T-cell (primary cell): ENCODE results near the gene SLC12A8. TPM values are rescaled to one million over a fixed set of nuclear protein-coding genes. Genes with fewer than 3 reads are reported as not detected.

Experiments
- ATAC-seq, 4 experiments: fragments of 200-7000 bp in 3 of 4; fragments of 150-1000 bp in 1 of 4; cut with Tn5 transposase; replicated peaks in 1 of 4; 1 replicate in 3 of 4; 2 replicates in 1 of 4; pipeline ENCODE4 v1.10.0; 2021; ENCODE audit warnings: moderate library complexity in 3 of 4, mild to moderate bottlenecking in 2 of 4, moderate number of reproducible peaks in 1 of 4
- CTCF ChIA-PET, 2 donors: fragments of 300-600 bp; sonication (Branson Sonifier 250); formaldehyde crosslinking; loops; one replicate each; lab custom pipeline; 2022; ENCODE audit warnings: antibody characterized with exemption in 2 of 2; lab: Charles Lee
- POLR2A ChIA-PET, 2 donors: fragments of 300-600 bp; sonication (Branson Sonifier 250); formaldehyde crosslinking; loops; one replicate each; lab custom pipeline; 2022; ENCODE audit warnings: antibody characterized with exemption in 2 of 2; lab: Charles Lee
- DNase-seq, 35 experiments: peaks; one replicate each; pipeline versions ENCODE4 v3.0.0 to v3.0.0-alpha.2; 2013 to 2023
- H3K27ac ChIP-seq: one replicate; pipeline ENCODE4 v1.5.1; 2013; ENCODE audit warnings: low read length
- H3K27me3 ChIP-seq, 2 experiments: replicated peaks in 1 of 2; 1 replicate in 1 of 2; 2 replicates in 1 of 2; pipeline versions ENCODE4 v1.6.1 to v1.7.0; 2013; ENCODE audit warnings: low read length in 1 of 2, mixed read lengths in 1 of 2; ENCODE audit not compliant: control insufficient read depth in 2 of 2, insufficient read depth in 2 of 2; ENCODE audit errors: extremely low read depth in 1 of 2
- H3K36me3 ChIP-seq, 2 donors: 1 replicate in 1 of 2; 2 replicates in 1 of 2; pipeline versions ENCODE4 v1.6.1 to v1.7.0; 2013; ENCODE audit warnings: low read length in 1 of 2; ENCODE audit not compliant: control insufficient read depth in 2 of 2, insufficient read depth in 1 of 2; ENCODE audit errors: extremely low read depth in 1 of 2
- H3K4me1 ChIP-seq, 2 experiments: 1 replicate in 1 of 2; 2 replicates in 1 of 2; pipeline versions ENCODE4 v1.6.1 to v1.7.0; 2013; ENCODE audit warnings: low read length in 2 of 2, mixed read lengths in 1 of 2; ENCODE audit not compliant: insufficient read depth in 2 of 2, control insufficient read depth in 1 of 2; ENCODE audit errors: extremely low read depth in 1 of 2
- H3K4me3 ChIP-seq, 2 donors: 1 replicate in 1 of 2; 2 replicates in 1 of 2; pipeline versions ENCODE4 v1.5.1 to v1.7.0; 2013; ENCODE audit warnings: mild to moderate bottlenecking in 2 of 2, low read length in 1 of 2, moderate library complexity in 1 of 2; ENCODE audit not compliant: control insufficient read depth in 1 of 2; ENCODE audit errors: extremely low read depth in 1 of 2
- H3K9me3 ChIP-seq: 2 replicates; pipeline ENCODE4 v1.7.0; 2013
- H3K27ac Mint-ChIP-seq, 2 donors: one replicate each; pipeline ENCODE4 v1.8.0; 2020 to 2021; ENCODE audit warnings: mild to moderate bottlenecking in 2 of 2, mixed read lengths in 2 of 2
- H3K27me3 Mint-ChIP-seq, 2 donors: one replicate each; pipeline ENCODE4 v1.8.0; 2021 to 2022; ENCODE audit warnings: mixed read lengths in 2 of 2
- H3K36me3 Mint-ChIP-seq: one replicate; pipeline ENCODE4 v1.8.0; 2021; ENCODE audit warnings: mixed read lengths
- H3K4me1 Mint-ChIP-seq, 3 donors: one replicate each; pipeline ENCODE4 v1.8.0; 2020 to 2022; ENCODE audit warnings: mixed read lengths in 3 of 3, mild to moderate bottlenecking in 1 of 3
- H3K4me3 Mint-ChIP-seq, 3 donors: one replicate each; pipeline ENCODE4 v1.8.0; 2020 to 2022; ENCODE audit warnings: mild to moderate bottlenecking in 3 of 3, mixed read lengths in 3 of 3, moderate library complexity in 3 of 3
- H3K9me3 Mint-ChIP-seq, 3 donors: one replicate each; pipeline ENCODE4 v1.8.0; 2020 to 2022; ENCODE audit warnings: mixed read lengths in 3 of 3
- WGBS: methylation state at CpG from one replicate; pipeline ENCODE4 v1.1.5; 2013; ENCODE audit warnings: missing lambda C conversion rate; ENCODE audit not compliant: insufficient coverage; 5-methylcytosine and 5-hydroxymethylcytosine counted together
- total RNA-seq, 35 experiments: library from RNA in 6 of 35; stranded (reverse) in 6 of 35; fragments of 120-200 nt in 1 of 35; gene quantifications; one replicate each; pipeline versions ENCODE4 v1.2.1 to v1.2.4 and lab custom pipeline; 2013 to 2026

The SLC12A8 gene
- total RNA-seq, 5 donors from 2014 or later (not counting 1 experiment from before 2014, with no cell fraction given), result 0.50 to 0.96 (median 0.60) TPM; not detected in 2

DNA sequence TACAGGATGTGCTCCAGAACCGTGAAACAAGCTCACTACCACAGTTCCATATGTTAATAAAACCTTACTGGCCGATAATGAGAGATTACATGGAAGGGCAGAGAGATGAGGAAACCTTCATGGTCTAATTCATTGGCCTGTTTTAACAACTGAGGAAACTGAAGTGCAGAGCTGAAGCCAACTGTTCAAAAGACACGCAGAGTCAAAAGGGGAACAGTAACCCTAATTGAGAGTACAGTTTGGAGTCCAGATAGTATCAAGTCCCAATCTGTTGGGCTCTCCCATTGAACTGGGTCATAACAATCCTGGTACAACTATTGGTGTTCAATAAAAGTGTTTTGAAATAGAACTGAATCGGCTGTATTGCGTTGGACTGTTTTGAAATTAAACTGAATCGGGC is 69.6 kb downstream of the SLC12A8 start:
- peak overlapping the region; percentile 10 to 81 for H3K27ac Mint-ChIP-seq
- ATAC-seq, result no peak

GRCh38 chr3:125142420-125142778 is 70.1 kb downstream of the SLC12A8 start:
- Histone ChIP-seq H3K27ac (peak overlapping the region; percentile 53), H3K4me1 (peaks cover 13 to 37% of the 10 kb centered on the region in 2 experiments), H3K9me3 (no peaks in the 10 kb centered on the region), H3K36me3 (no peaks in the 10 kb centered on the region), H3K27me3 (peaks cover 0 to 6% of the 10 kb centered on the region in 2 experiments), H3K4me3 (peak overlapping the region in 1 of 2 donors; percentile 52)
- whole genome bisulfite sequencing, result 97% methylated on average over 10 of the region's 12 CpGs
- no peaks in the 10 kb centered on the region for H3K36me3 Mint-ChIP-seq
- peak overlapping the region; percentile 10 to 89 for H3K27ac Mint-ChIP-seq
- H3K9me3 Mint-ChIP-seq, result no peaks in the 10 kb centered on the region
- ChIA-PET CTCF (no interaction called here), POLR2A (interaction anchor here in 1 of 2 donors (0.6 kb wide), 1 partner anchor 504 kb away, joined by 3 read pairs; no protein-coding TSS in a partner anchor)
- no peak for ATAC-seq
- DNase-seq, result no peak
- H3K4me1 Mint-ChIP-seq, result peaks cover 36 to 47% (median 37%) of the 10 kb centered on the region in 3 donors
- no peaks in the 10 kb centered on the region for H3K27me3 Mint-ChIP-seq
- H3K4me3 Mint-ChIP-seq, result peak overlapping the region; percentile 74 to 80 (median 77)

More for the DNA sequence above, 69.6 kb downstream of the SLC12A8 start:
- no peaks in the 10 kb centered on the region for H3K36me3 Mint-ChIP-seq
- DNase-seq, result no peak
- peak overlapping the region; percentile 13 to 80 (median 77) for H3K4me3 Mint-ChIP-seq
- Histone ChIP-seq H3K27me3 (peaks cover 0 to 6% of the 10 kb centered on the region in 2 experiments), H3K27ac (no peak overlapping the region), H3K4me1 (peaks cover 13 to 38% of the 10 kb centered on the region in 2 experiments), H3K36me3 (no peaks in the 10 kb centered on the region), H3K4me3 (no peak overlapping the region), H3K9me3 (no peaks in the 10 kb centered on the region)
- H3K27me3 Mint-ChIP-seq, result no peaks in the 10 kb centered on the region
- CTCF ChIA-PET, result no interaction called here
- no peaks in the 10 kb centered on the region for H3K9me3 Mint-ChIP-seq
- peaks cover 36 to 45% (median 37%) of the 10 kb centered on the region in 3 donors for H3K4me1 Mint-ChIP-seq
- 97% methylated on average over 4 of the region's 6 CpGs for WGBS
- POLR2A ChIA-PET, result no interaction called here

DNA sequence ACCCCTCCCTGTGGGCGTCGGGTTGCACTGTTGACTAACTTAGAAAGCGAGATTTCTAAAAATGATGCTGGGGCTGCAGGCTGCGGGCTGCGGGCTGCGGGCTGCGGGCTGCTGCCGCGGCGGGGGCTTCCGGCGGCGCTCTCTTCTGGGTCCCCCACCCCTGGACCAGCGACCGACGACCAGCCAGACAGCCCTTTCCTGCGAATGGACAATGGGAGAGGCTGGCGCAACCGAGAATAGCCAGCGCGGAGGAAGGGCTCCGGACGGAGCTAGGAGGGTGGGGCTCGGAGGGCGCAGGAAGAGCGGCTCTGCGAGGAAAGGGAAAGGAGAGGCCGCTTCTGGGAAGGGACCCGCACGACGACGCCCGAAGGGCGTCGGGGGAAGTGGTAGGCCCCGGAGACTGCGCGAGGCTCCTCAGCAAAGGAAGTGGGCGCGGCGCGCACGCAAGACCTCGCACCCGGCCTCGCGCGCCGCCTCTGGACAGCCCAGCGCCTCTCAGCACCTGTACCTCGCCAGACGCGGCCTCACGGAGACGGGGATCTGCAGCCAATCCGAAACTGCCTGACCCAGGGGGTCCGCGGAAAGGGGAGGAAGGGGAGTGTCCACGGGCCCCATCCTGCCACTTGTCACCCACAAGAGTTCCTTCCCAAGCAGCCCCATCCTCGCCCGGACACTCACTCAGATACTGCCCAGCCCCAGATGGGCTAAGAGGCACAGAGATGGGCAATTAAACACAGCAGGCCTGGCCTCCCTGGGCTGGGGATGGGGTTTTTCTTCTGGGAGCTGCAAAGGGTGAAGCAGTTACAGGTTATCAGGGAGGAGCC is 70.7 kb downstream of the SLC12A8 start:
- Mint-ChIP-seq H3K4me3 (peak overlapping the region; percentile 74 to 80 (median 77)), H3K27ac (peak overlapping the region; percentile 86 to 89), H3K4me1 (peaks cover 36 to 43% (median 39%) of the 10 kb centered on the region in 3 donors), H3K27me3 (no peaks in the 10 kb centered on the region), H3K36me3 (no peaks in the 10 kb centered on the region), H3K9me3 (no peaks in the 10 kb centered on the region)
- H3K36me3 ChIP-seq, result no peaks in the 10 kb centered on the region
- peaks cover 0 to 6% of the 10 kb centered on the region in 2 experiments for H3K27me3 ChIP-seq
- ATAC-seq, result peak; percentile 90 to 94 (median 92)
- peak overlapping the region; percentile 46 to 52 for H3K4me3 ChIP-seq
- peak; percentile 41 to 82 (median 61) for DNase-seq
- no peaks in the 10 kb centered on the region for H3K9me3 ChIP-seq
- H3K4me1 ChIP-seq, result peaks cover 13 to 34% of the 10 kb centered on the region in 2 experiments
- peak overlapping the region; percentile 53 for H3K27ac ChIP-seq
- ChIA-PET CTCF (interaction anchor here (0.6 to 1.1 kb wide), 3 partner anchors 16 to 221 kb away, joined by 3 read pairs; no protein-coding TSS in a partner anchor), POLR2A (interaction anchor here in 1 of 2 donors (0.6 kb wide), 3 partner anchors 21 to 504 kb away, joined by 3 to 4 read pairs (median 3); no protein-coding TSS in a partner anchor)
- under 1% methylated on average over 50 of the region's 61 CpGs for WGBS

DNA sequence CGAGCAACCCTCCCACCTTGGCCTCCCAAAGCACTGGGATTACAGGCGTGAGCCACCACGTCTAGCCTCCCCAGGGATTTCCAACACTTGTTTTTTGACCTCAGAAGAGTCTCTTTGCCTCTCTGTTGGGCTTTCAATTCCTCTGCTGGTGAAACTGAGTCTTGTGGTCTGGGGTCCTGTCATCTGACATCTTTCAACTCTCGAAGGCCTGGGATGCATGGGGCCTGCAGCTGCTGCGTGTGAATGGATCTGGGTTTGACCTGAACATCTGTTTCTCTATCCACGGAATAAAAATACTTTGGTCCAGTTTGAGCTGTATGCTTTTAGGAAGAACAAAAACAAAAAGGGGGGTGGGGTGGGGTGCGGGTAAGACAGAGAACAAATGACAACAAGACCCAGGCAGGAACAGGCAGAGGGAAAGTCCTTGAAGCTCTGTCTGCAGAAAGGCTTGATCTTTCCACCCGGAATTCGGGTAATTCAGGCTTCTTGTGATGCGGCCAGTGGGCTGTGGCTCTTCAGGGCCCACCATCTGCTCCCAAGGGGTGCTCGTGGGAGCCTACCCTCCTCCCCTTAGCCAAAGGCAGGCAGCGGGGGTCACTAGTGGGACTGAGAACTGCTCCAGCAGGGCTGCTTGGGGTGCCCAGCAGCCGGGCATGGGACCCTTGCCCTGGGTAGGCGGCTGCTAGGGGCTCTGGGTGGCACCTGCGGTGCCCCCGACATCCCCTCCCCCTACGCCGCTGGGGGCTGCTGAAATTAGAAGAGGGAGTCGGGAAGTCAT is 71.5 kb downstream of the SLC12A8 start:
- Mint-ChIP-seq H3K27me3 (no peaks in the 10 kb centered on the region), H3K9me3 (no peaks in the 10 kb centered on the region), H3K4me3 (peak overlapping the region; percentile 74 to 80 (median 77)), H3K4me1 (peaks cover 44 to 48% (median 45%) of the 10 kb centered on the region in 3 donors), H3K36me3 (no peaks in the 10 kb centered on the region), H3K27ac (peak overlapping the region; percentile 70 to 89)
- WGBS, result 74% methylated on average over 5 of the region's 19 CpGs
- H3K27ac ChIP-seq, result peak overlapping the region; percentile 52
- H3K27me3 ChIP-seq, result peaks cover 0 to 6% of the 10 kb centered on the region in 2 experiments
- CTCF ChIA-PET, result interaction anchor here (0.6 to 1.1 kb wide), 4 partner anchors 15 to 222 kb away, joined by 3 read pairs; no protein-coding TSS in a partner anchor
- no peaks in the 10 kb centered on the region for H3K9me3 ChIP-seq
- peaks cover 17 to 39% of the 10 kb centered on the region in 2 experiments for H3K4me1 ChIP-seq
- ATAC-seq, result no peak
- peak overlapping the region; percentile 46 to 52 for H3K4me3 ChIP-seq
- H3K36me3 ChIP-seq, result no peaks in the 10 kb centered on the region
- DNase-seq, result peak in 1 of 35 experiments; percentile 38
- POLR2A ChIA-PET, result interaction anchor here in 1 of 2 donors (0.6 kb wide), 2 partner anchors 20 to 108 kb away, joined by 3 to 4 read pairs; no protein-coding TSS in a partner anchor

DNA sequence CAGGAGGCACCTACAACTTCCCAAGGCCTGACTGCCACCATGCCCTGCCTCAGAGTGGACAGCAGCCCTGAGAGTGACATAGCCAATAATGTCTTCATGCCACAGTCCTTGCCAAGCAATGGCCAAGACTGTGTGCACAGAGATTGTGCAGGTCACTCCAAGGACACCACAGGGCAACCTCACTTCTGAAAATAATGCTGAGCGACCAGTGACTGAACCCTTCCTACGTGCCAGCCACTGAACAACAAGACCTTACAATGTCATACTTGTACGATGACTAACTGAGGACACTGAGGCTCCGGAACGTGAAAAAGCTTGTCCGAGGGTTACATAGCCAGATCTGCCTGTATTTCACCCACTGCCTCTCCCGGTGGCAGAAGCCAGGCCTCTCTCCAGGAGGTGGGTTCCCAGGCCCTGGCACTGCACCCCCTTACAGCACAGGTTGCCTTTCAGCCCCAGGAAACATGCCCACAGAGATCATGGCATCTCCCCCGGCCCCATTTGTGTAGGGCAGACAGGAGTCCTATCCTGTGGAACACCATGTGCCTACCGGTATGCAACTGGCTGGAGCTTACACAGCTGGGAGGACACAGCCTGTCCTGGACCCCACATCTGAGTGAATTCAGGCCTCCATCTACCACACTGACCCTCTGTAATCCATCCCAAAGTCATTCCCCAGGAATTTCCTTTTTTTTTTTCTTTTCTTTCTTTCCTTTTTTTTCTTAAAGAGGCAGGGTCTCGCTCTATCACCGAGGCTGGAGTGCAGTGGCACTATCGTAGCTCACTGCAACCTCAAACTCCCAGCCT is 72.3 kb downstream of the SLC12A8 start:
- H3K4me1 Mint-ChIP-seq, result peaks cover 45 to 49% (median 45%) of the 10 kb centered on the region in 3 donors

More for the DNA sequence above, 72.3 kb downstream of the SLC12A8 start:
- Mint-ChIP-seq H3K36me3 (no peaks in the 10 kb centered on the region), H3K9me3 (no peaks in the 10 kb centered on the region), H3K4me3 (peak overlapping the region in 1 of 3 donors; percentile 22), H3K27me3 (no peaks in the 10 kb centered on the region), H3K27ac (peak overlapping the region; percentile 70 to 89)
- Histone ChIP-seq H3K9me3 (no peaks in the 10 kb centered on the region), H3K27ac (no peak overlapping the region), H3K4me3 (no peak overlapping the region), H3K36me3 (no peaks in the 10 kb centered on the region), H3K27me3 (peaks cover 0 to 6% of the 10 kb centered on the region in 2 experiments), H3K4me1 (peaks cover 17 to 40% of the 10 kb centered on the region in 2 experiments)
- POLR2A ChIA-PET, result no interaction called here
- WGBS, result 90% methylated on average over 11 of the region's 12 CpGs
- CTCF ChIA-PET, result interaction anchor here in 1 of 2 donors (0.6 kb wide), 1 partner anchor 144 kb away, joined by 3 read pairs; no protein-coding TSS in a partner anchor
- no peak for DNase-seq
- no peak for ATAC-seq
